NT2/D1 (cell line): Measurements from ENCODE around the gene HIPK2.

Source experiments
- SUZ12 ChIP-seq: IDR thresholded peaks from 2 replicates; pipeline ENCODE4 v1.6.1; 2011; ENCODE audit not compliant: insufficient read length, insufficient read depth; ENCODE audit errors: extremely low read depth
- ZNF274 ChIP-seq: IDR thresholded peaks from 2 replicates; pipeline ENCODE4 v1.6.1; 2011; ENCODE audit warnings: mild to moderate bottlenecking, low read depth, low read length

- no peak for TF ChIP-seq SUZ12
- TF ChIP-seq ZNF274 = no peak
Measured at GRCh38 chr7:139570119-139570518, 207.7 kb downstream of the HIPK2 start.
